PC-9 (cell line): Measurements from ENCODE around the gene H19. TPM values are rescaled to one million over a fixed set of nuclear protein-coding genes. Genes with fewer than 3 reads are reported as not detected.

Experiments
- BruUV-seq: library from RNA; stranded (reverse); fragments of 400-500 nt; replicated peaks from 2 replicates; lab custom pipeline; 2021; lab: Mats Ljungman, UMichigan
- CTCF ChIA-PET: fragments of 300-600 bp; sonication (Branson Sonifier 250); formaldehyde crosslinking; loops from one replicate; lab custom pipeline; 2022; ENCODE audit warnings: antibody characterized with exemption; lab: Charles Lee
- POLR2A ChIA-PET: fragments of 300-600 bp; sonication (Branson Sonifier 250); formaldehyde crosslinking; loops from one replicate; lab custom pipeline; 2022; ENCODE audit warnings: antibody characterized with exemption; ENCODE audit not compliant: unreplicated experiment; lab: Charles Lee
- DNase-seq, 2 experiments: peaks; one replicate each; pipeline versions ENCODE4 v3.0.0 to v3.0.0-alpha.2; 2015 to 2022; ENCODE audit warnings: mixed read lengths in 1 of 2
- H2AFZ ChIP-seq: fragments of 200-600 bp; sonication (generic); 2 replicates; pipeline ENCODE4 v1.8.1; 2017; ENCODE audit warnings: antibody characterized with exemption
- H3F3A ChIP-seq: fragments of 200-600 bp; sonication (generic); 2 replicates; pipeline ENCODE4 v1.8.1; 2017; ENCODE audit warnings: antibody characterized with exemption, mild to moderate bottlenecking, low read depth; ENCODE audit not compliant: insufficient read depth
- H3K27ac ChIP-seq: fragments of 200-600 bp; sonication (generic); 2 replicates; pipeline ENCODE4 v1.6.1; 2016; ENCODE audit warnings: mixed run types
- H3K27me3 ChIP-seq: fragments of 200-600 bp; sonication (generic); 2 replicates; pipeline ENCODE4 v1.6.1; 2016; ENCODE audit warnings: low read depth, mixed run types; ENCODE audit not compliant: insufficient read depth
- H3K36me3 ChIP-seq: fragments of 200-600 bp; sonication (generic); 2 replicates; pipeline ENCODE4 v1.6.1; 2016; ENCODE audit warnings: low read depth, mixed run types
- H3K4me1 ChIP-seq: fragments of 200-600 bp; sonication (generic); replicated peaks from 2 replicates; pipeline ENCODE4 v1.6.1; 2016; ENCODE audit warnings: mixed run types; ENCODE audit not compliant: insufficient read depth
- H3K4me2 ChIP-seq: fragments of 200-600 bp; sonication (generic); 2 replicates; pipeline ENCODE4 v1.6.1; 2017; ENCODE audit warnings: mixed run types
- H3K4me3 ChIP-seq: fragments of 200-600 bp; sonication (generic); 2 replicates; pipeline ENCODE4 v1.6.1; 2016; ENCODE audit warnings: mixed run types
- H3K79me2 ChIP-seq: fragments of 200-600 bp; sonication (generic); 2 replicates; pipeline ENCODE4 v1.6.1; 2017; ENCODE audit warnings: low read depth, mixed run types
- H3K9me2 ChIP-seq: fragments of 200-600 bp; sonication (generic); 2 replicates; pipeline ENCODE4 v1.8.1; 2017; ENCODE audit warnings: mild to moderate bottlenecking; ENCODE audit not compliant: insufficient read depth
- H3K9me3 ChIP-seq: fragments of 200-600 bp; sonication (generic); 2 replicates; pipeline ENCODE4 v1.8.1; 2016; ENCODE audit warnings: low read depth; ENCODE audit not compliant: insufficient read depth
- H4K20me1 ChIP-seq: fragments of 200-600 bp; sonication (generic); 2 replicates; pipeline ENCODE4 v1.8.1; 2017; ENCODE audit not compliant: insufficient read depth
- EZH2 ChIP-seq: fragments of 200-600 bp; sonication (generic); IDR thresholded peaks from 2 replicates; pipeline ENCODE4 v1.8.0; 2017; ENCODE audit warnings: antibody characterized with exemption, low read depth
- intact Hi-C: fragments of 100-400 bp; cut with micrococcal nuclease; formaldehyde crosslinking; loops from one replicate; pipeline ENCODE4 v1.10.0; 2022; ENCODE audit not compliant: unreplicated experiment
- total RNA-seq: library from RNA; stranded (reverse); gene quantifications from 2 replicates; pipeline ENCODE4 v1.2.3, GENCODE V29; 2021
- TF ChIP-seq, protein P1 (sequence below): fragments of 200-600 bp; sonication (generic); conservative IDR thresholded peaks from 2 replicates; pipeline ENCODE4 v1.6.1; 2017; ENCODE audit warnings: mixed run types, antibody characterized with exemption, mild to moderate bottlenecking, moderate library complexity

H19 gene
- total RNA-seq, 1 experiment from 2014 or later, result 0.26 TPM

DNA sequence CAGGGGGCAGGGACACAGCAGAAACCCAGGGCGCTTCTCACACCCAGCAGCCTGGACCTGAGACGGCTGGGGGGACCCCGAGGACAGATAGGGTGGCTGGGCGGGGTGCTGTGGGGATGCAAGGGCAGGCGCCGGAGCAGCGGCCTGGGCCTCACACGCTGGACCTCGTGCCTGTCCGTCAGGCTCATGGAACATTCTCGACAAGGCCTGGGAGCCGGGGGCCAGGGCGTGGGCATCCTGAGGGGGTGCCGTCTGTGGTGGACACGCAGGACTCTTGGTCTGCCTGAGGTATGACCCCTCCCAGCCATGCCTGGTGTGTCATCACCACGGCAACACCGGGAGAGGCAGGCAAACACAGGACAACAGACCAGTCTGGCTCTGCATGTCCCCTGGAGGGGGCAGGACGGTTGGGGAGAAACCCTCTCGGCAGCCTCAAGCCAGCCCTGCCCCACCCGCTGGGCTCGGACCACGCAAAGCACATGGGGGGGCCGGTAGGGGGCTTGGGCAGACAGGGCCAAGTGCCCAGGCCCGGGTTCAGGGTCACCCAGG lies 29.1 kb downstream of the H19 start:
- Histone ChIP-seq H3K4me2 (no peak overlapping the region), H3K27me3 (no peaks in the 10 kb centered on the region), H2AFZ (no peak overlapping the region), H3K36me3 (no peaks in the 10 kb centered on the region), H3K9me2 (no peaks in the 10 kb centered on the region), H3K27ac (no peak overlapping the region), H3F3A (no peaks in the 10 kb centered on the region), H3K9me3 (no peaks in the 10 kb centered on the region), H4K20me1 (no peaks in the 10 kb centered on the region), H3K4me3 (no peak overlapping the region), H3K79me2 (no peaks in the 10 kb centered on the region), H3K4me1 (no peaks in the 10 kb centered on the region)
- peak in 1 of 2 experiments; percentile 19 for DNase-seq
- intact Hi-C loops, result no loop called here
- TF ChIP-seq, protein P1, sequence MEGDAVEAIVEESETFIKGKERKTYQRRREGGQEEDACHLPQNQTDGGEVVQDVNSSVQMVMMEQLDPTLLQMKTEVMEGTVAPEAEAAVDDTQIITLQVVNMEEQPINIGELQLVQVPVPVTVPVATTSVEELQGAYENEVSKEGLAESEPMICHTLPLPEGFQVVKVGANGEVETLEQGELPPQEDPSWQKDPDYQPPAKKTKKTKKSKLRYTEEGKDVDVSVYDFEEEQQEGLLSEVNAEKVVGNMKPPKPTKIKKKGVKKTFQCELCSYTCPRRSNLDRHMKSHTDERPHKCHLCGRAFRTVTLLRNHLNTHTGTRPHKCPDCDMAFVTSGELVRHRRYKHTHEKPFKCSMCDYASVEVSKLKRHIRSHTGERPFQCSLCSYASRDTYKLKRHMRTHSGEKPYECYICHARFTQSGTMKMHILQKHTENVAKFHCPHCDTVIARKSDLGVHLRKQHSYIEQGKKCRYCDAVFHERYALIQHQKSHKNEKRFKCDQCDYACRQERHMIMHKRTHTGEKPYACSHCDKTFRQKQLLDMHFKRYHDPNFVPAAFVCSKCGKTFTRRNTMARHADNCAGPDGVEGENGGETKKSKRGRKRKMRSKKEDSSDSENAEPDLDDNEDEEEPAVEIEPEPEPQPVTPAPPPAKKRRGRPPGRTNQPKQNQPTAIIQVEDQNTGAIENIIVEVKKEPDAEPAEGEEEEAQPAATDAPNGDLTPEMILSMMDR, result no peak
- TF ChIP-seq EZH2, result no peak
- POLR2A ChIA-PET, result no interaction called here
- no TSS peak for BruUV-seq
- CTCF ChIA-PET, result no interaction called here

DNA sequence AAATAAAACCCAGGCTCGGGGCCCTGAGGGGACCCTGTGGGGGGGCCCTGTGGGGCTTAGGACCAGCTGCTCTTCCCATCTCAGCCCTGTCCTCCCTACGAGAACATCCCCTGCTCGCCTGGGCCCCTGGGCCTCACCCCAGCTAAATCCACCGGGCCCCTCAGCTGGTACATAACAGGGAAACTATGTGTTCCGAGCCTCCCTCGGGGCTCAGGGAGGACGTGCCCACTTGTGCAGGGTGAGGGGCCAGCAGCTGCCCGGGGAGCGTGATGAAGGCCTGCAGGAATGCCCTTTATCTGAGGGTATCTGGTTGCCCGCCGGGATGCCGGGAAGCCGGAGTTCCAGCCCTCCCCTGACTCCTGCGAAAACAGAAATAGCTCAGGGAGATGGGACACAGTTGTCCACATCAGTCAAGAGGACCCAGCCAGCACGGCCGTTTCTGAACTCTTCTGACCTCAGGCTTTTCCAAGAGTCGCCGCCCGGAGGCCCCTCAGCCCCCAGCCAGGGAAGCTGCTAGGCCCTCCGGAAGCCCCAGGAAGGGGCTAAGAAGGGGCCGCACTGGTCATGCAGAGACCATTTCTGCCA lies 29.9 kb downstream of the H19 start:
- TF ChIP-seq EZH2, result no peak
- DNase-seq, result no peak
- no peaks in the 10 kb centered on the region for H3K27me3 ChIP-seq
- H3K9me2 ChIP-seq, result no peaks in the 10 kb centered on the region
- H3K27ac ChIP-seq, result no peak overlapping the region
- H3K79me2 ChIP-seq, result no peaks in the 10 kb centered on the region
- no peak overlapping the region for H3K4me2 ChIP-seq
- H3K36me3 ChIP-seq, result no peaks in the 10 kb centered on the region
- no TSS peak for BruUV-seq
- H3F3A ChIP-seq, result no peaks in the 10 kb centered on the region
- H3K4me1 ChIP-seq, result no peaks in the 10 kb centered on the region
- no peaks in the 10 kb centered on the region for H3K9me3 ChIP-seq
- CTCF ChIA-PET, result interaction anchor here (0.6 kb wide), 2 partner anchors 179 to 203 kb away, joined by 3 to 14 read pairs; no protein-coding TSS in a partner anchor
- intact Hi-C loops, result no loop called here
- POLR2A ChIA-PET, result no interaction called here
- H2AFZ ChIP-seq, result no peak overlapping the region
- H3K4me3 ChIP-seq, result no peak overlapping the region
- no peaks in the 10 kb centered on the region for H4K20me1 ChIP-seq

DNA sequence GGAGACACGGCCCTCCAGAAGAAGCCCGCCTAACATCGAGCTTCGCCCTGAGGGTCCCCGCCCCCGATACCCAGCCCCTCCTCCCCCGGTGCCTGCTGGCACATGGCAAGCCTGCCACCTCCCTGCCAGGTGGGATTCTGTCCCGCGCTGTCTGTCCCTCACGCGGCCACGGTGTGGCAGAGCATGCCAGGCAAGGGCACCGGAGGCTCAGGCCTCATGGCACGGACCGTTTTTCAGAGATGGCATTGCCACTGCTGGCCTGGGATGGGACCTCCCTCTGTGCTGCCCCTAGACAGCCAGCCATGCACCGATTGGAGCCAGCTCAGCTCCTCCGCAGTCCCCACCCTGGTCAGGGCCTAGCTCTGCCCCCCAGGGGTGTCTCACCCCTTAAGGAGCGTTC lies 31.1 kb downstream of the H19 start:
- Histone ChIP-seq H3K9me2 (no peaks in the 10 kb centered on the region), H3K27me3 (no peaks in the 10 kb centered on the region), H3K79me2 (no peaks in the 10 kb centered on the region), H4K20me1 (no peaks in the 10 kb centered on the region), H3K36me3 (no peaks in the 10 kb centered on the region), H3K4me1 (no peaks in the 10 kb centered on the region), H3K27ac (no peak overlapping the region), H3K9me3 (no peaks in the 10 kb centered on the region), H3K4me2 (no peak overlapping the region), H3K4me3 (no peak overlapping the region), H3F3A (no peaks in the 10 kb centered on the region), H2AFZ (no peak overlapping the region)
- no peak for TF ChIP-seq EZH2
- TF ChIP-seq, protein P1, result no peak
- no TSS peak for BruUV-seq
- no peak for DNase-seq
- POLR2A ChIA-PET, result no interaction called here
- CTCF ChIA-PET, result no interaction called here
- intact Hi-C loops, result no loop called here

DNA sequence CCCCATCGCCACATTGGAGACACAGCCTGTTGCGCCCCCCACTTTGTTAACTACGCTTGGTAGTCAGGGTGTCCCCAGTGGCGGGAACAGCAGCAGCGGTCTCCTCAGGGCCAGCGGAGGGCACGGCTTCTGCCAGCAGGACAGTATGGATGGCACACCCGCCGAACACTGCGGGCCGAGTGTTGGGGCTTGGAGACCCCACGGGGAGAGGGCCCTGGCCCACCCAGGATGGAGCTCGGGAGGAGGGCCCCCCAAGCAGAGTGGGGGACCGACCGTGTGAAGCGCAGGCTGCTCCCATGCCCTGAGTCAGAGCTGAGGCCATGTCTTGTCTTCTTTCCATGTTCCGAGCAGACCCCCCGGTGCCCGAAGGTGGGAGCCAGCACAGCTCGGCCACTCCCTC lies 32.7 kb downstream of the H19 start:
- ChIA-PET POLR2A (no interaction called here), CTCF (no interaction called here)
- Histone ChIP-seq H2AFZ (no peak overlapping the region), H3K27me3 (no peaks in the 10 kb centered on the region), H3K9me3 (no peaks in the 10 kb centered on the region), H3K36me3 (no peaks in the 10 kb centered on the region), H3K27ac (no peak overlapping the region), H4K20me1 (no peaks in the 10 kb centered on the region), H3K4me2 (no peak overlapping the region), H3K79me2 (no peaks in the 10 kb centered on the region), H3F3A (no peaks in the 10 kb centered on the region), H3K4me1 (no peaks in the 10 kb centered on the region), H3K9me2 (no peaks in the 10 kb centered on the region), H3K4me3 (no peak overlapping the region)
- TF ChIP-seq, protein P1, result no peak
- TF ChIP-seq EZH2, result no peak
- no TSS peak for BruUV-seq
- intact Hi-C loops, result no loop called here
- no peak for DNase-seq
